ENCODE results near the gene RFX4.

The RFX4 gene

DNA sequence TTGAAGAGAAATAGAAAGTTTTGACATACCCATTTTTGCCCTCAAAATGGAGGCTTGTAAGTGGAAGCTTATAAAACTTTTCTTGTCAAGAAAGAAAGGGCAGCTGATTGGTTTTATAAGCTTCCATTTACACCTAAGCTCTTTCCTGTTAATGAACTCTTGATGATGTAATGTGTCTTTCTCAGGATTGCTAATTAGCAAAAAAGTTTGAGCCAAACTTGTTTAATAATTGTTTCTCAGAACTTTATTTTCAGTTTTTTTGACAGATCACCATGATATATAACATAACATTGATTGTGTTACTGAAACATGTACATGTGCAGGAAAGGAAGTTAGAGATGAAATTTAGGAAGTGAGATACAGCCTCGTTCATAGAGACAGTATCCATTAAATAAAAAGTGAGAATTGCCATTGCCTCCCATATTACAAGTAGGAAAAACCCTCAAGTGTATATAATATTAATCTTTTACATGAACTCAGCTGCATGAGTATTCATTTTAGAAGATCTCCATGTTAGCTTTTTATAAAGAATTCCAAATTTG is 218.4 kb downstream of the RFX4 start:
- Histone ChIP-seq H3K36me3 (ENCODE audit: control insufficient read depth in 1 of 2, insufficient read depth in 2 of 2, low read length in 2 of 2) (peaks cover 0 to 3% of the 10 kb centered on the region in 2 experiments), H2AK5ac (ENCODE audit: low read length) (no peak overlapping the region), H2BK5ac (ENCODE audit: low read depth, low read length, poor library complexity) (no peak overlapping the region), H3K4me3 (ENCODE audit: low read depth, low read length) (no peak overlapping the region), H3K18ac (ENCODE audit: low read length) (no peak overlapping the region), H2BK12ac (ENCODE audit: low read length) (no peak overlapping the region), H2BK120ac (ENCODE audit: insufficient read depth, low read length, poor library complexity) (no peak overlapping the region), H3K9ac (ENCODE audit: low read length) (no peak overlapping the region), H3K79me1 (ENCODE audit: low read length) (no peaks in the 10 kb centered on the region), H4K12ac (ENCODE audit: low read depth, low read length) (no peak overlapping the region), H3K14ac (ENCODE audit: low read length) (no peak overlapping the region), H3K27ac (ENCODE audit: low read depth, low read length) (no peak overlapping the region), H4K8ac (ENCODE audit: low read depth, low read length) (no peak overlapping the region), H3K4ac (ENCODE audit: low read depth, low read length) (no peak overlapping the region), H3K4me1 (ENCODE audit: control insufficient read depth in 1 of 2, insufficient read depth in 2 of 2, low read length in 2 of 2) (no peaks in the 10 kb centered on the region), H3K27me3 (ENCODE audit: insufficient read depth, low read length) (no peaks in the 10 kb centered on the region), H3K9me3 (ENCODE audit: insufficient read depth, low read depth, low read length) (no peaks in the 10 kb centered on the region), H3K4me2 (ENCODE audit: low read length) (no peak overlapping the region), H3K79me2 (ENCODE audit: control insufficient read depth, insufficient read depth, low read length, poor library complexity) (no peaks in the 10 kb centered on the region), H3K23ac (ENCODE audit: low read length) (no peak overlapping the region), H2AFZ (ENCODE audit: insufficient read depth, low read length, poor library complexity) (no peak overlapping the region), H4K91ac (ENCODE audit: low read depth, low read length) (no peak overlapping the region)
- WGBS (ENCODE audit: extremely low coverage, insufficient coverage, insufficient read length), result no CpG with 5 or more reads among the region's 1 CpG
- DNase-seq, result no peak

DNA sequence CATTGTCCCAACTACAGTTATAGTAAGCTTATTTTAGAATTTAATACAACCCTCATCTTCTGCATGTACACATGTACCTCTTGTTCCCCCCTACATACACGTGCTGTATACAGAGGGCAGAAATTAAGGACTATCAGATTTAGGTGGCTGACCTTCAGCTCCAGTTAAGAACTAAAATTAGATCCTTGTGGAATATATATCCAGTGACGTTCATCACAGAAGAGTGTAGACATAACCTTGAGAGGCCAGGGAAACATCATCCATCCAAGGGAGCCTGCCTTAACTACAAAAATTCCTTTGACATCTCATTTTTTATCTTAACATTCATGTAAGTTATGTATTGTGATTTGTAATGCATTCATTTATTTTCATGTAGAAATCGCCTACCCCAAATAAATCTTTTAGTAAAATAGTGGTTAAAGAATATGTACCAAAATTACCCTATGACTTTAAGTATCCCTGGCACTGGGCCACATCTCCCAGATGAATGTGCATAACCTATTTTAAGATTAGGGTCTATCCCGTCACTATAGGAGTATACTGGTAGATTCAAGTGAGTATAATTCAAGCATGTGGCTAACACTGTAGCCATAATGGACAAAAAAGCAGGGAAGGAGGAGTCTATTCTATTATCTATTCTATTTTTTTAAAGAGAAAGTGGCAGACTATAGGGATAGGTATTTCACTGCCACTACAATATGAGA is 219.2 kb downstream of the RFX4 start:
- H3K23ac ChIP-seq (ENCODE audit: low read length), result no peak overlapping the region
- no peak overlapping the region for H2BK5ac ChIP-seq (ENCODE audit: low read depth, low read length, poor library complexity)
- H3K4me3 ChIP-seq (ENCODE audit: low read depth, low read length), result no peak overlapping the region
- H3K9ac ChIP-seq (ENCODE audit: low read length), result no peak overlapping the region
- H2BK12ac ChIP-seq (ENCODE audit: low read length), result no peak overlapping the region
- H3K79me2 ChIP-seq (ENCODE audit: control insufficient read depth, insufficient read depth, low read length, poor library complexity), result no peaks in the 10 kb centered on the region
- no peak overlapping the region for H4K91ac ChIP-seq (ENCODE audit: low read depth, low read length)
- no peak overlapping the region for H3K18ac ChIP-seq (ENCODE audit: low read length)
- H3K27ac ChIP-seq (ENCODE audit: low read depth, low read length), result no peak overlapping the region
- H3K14ac ChIP-seq (ENCODE audit: low read length), result no peak overlapping the region
- no peak overlapping the region for H4K12ac ChIP-seq (ENCODE audit: low read depth, low read length)
- no peak for DNase-seq
- no peaks in the 10 kb centered on the region for H3K9me3 ChIP-seq (ENCODE audit: insufficient read depth, low read depth, low read length)
- H3K4me2 ChIP-seq (ENCODE audit: low read length), result no peak overlapping the region
- H3K79me1 ChIP-seq (ENCODE audit: low read length), result no peaks in the 10 kb centered on the region
- WGBS (ENCODE audit: extremely low coverage, insufficient coverage, insufficient read length), result no CpG with 5 or more reads among the region's 4 CpGs
- H3K36me3 ChIP-seq (ENCODE audit: control insufficient read depth in 1 of 2, insufficient read depth in 2 of 2, low read length in 2 of 2), result peaks cover 0 to 3% of the 10 kb centered on the region in 2 experiments
- H3K4ac ChIP-seq (ENCODE audit: low read depth, low read length), result no peak overlapping the region
- H3K27me3 ChIP-seq (ENCODE audit: insufficient read depth, low read length), result no peaks in the 10 kb centered on the region
- H2AFZ ChIP-seq (ENCODE audit: insufficient read depth, low read length, poor library complexity), result no peak overlapping the region
- H4K8ac ChIP-seq (ENCODE audit: low read depth, low read length), result no peak overlapping the region
- H2BK120ac ChIP-seq (ENCODE audit: insufficient read depth, low read length, poor library complexity), result no peak overlapping the region
- no peak overlapping the region for H2AK5ac ChIP-seq (ENCODE audit: low read length)
- no peaks in the 10 kb centered on the region for H3K4me1 ChIP-seq (ENCODE audit: control insufficient read depth in 1 of 2, insufficient read depth in 2 of 2, low read length in 2 of 2)

DNA sequence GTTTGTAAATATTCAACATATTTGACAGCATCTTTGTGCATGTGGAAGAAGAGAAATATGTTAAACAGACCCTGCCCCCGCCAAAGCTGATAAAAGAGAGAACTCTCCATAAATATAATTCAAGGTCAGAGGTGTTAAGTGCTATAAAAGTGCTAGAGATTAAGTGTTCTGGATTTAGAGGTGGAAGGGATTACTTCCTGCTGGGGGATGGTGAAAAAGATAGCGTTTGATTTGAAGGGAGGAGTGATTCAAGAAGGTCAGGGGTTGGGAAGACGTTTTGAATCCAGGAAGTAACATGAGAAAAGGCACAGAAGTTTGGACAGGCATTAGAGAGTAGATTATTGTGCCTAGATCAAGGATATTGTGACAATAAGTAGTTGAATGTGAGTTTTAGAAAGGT is 221.9 kb downstream of the RFX4 start:
- Histone ChIP-seq H3K9me3 (ENCODE audit: insufficient read depth, low read depth, low read length) (no peaks in the 10 kb centered on the region), H3K18ac (ENCODE audit: low read length) (no peak overlapping the region), H3K23ac (ENCODE audit: low read length) (no peak overlapping the region), H3K4ac (ENCODE audit: low read depth, low read length) (no peak overlapping the region), H2BK120ac (ENCODE audit: insufficient read depth, low read length, poor library complexity) (no peak overlapping the region), H3K27ac (ENCODE audit: low read depth, low read length) (no peak overlapping the region), H2BK12ac (ENCODE audit: low read length) (no peak overlapping the region), H4K12ac (ENCODE audit: low read depth, low read length) (no peak overlapping the region), H4K91ac (ENCODE audit: low read depth, low read length) (no peak overlapping the region), H3K4me1 (ENCODE audit: control insufficient read depth in 1 of 2, insufficient read depth in 2 of 2, low read length in 2 of 2) (no peaks in the 10 kb centered on the region), H3K27me3 (ENCODE audit: insufficient read depth, low read length) (no peaks in the 10 kb centered on the region), H3K4me2 (ENCODE audit: low read length) (no peak overlapping the region), H4K8ac (ENCODE audit: low read depth, low read length) (no peak overlapping the region), H3K36me3 (ENCODE audit: control insufficient read depth in 1 of 2, insufficient read depth in 2 of 2, low read length in 2 of 2) (peaks cover 0 to 3% of the 10 kb centered on the region in 2 experiments), H3K4me3 (ENCODE audit: low read depth, low read length) (no peak overlapping the region), H3K9ac (ENCODE audit: low read length) (no peak overlapping the region), H2BK5ac (ENCODE audit: low read depth, low read length, poor library complexity) (no peak overlapping the region), H3K79me2 (ENCODE audit: control insufficient read depth, insufficient read depth, low read length, poor library complexity) (no peaks in the 10 kb centered on the region), H2AFZ (ENCODE audit: insufficient read depth, low read length, poor library complexity) (no peak overlapping the region), H3K79me1 (ENCODE audit: low read length) (no peaks in the 10 kb centered on the region), H2AK5ac (ENCODE audit: low read length) (no peak overlapping the region), H3K14ac (ENCODE audit: low read length) (no peak overlapping the region)
- DNase-seq, result no peak
- 100% methylated on average over 2 of the region's 3 CpGs for WGBS (ENCODE audit: extremely low coverage, insufficient coverage, insufficient read length)

All from trophoblast cell (in vitro differentiated cells and primary cell).